T-helper 2 cell treated with Interferon-gamma antibody and Interleukin-4, amounts not matched to agents 5 μg/mL and 100 μg/mL, for 36 hours (primary cell): ENCODE data around the gene PLEKHJ1.
A peak's percentile ranks its signal among the peaks of the same experiment; 100 is the strongest.

ENCODE experiments used
- DNase-seq: peaks from one replicate; pipeline ENCODE4 v3.0.0; 2021; ENCODE audit warnings: low spot score
- H3K27ac Mint-ChIP-seq: one replicate; pipeline ENCODE4 v1.8.0; 2021; ENCODE audit warnings: mild to moderate bottlenecking, mixed read lengths
- H3K27me3 Mint-ChIP-seq: one replicate; pipeline ENCODE4 v1.8.0; 2021; ENCODE audit warnings: low read depth, mixed read lengths
- H3K36me3 Mint-ChIP-seq: one replicate; pipeline ENCODE4 v1.8.0; 2021; ENCODE audit warnings: low read depth, mixed read lengths
- H3K4me1 Mint-ChIP-seq: one replicate; pipeline ENCODE4 v1.8.0; 2021; ENCODE audit warnings: low read depth, mixed read lengths
- H3K4me3 Mint-ChIP-seq: one replicate; pipeline ENCODE4 v1.8.0; 2022; ENCODE audit warnings: mild to moderate bottlenecking, moderate library complexity, mixed read lengths
- H3K9me3 Mint-ChIP-seq: one replicate; pipeline ENCODE4 v1.8.0; 2021; ENCODE audit warnings: mixed read lengths

PLEKHJ1 gene

DNA sequence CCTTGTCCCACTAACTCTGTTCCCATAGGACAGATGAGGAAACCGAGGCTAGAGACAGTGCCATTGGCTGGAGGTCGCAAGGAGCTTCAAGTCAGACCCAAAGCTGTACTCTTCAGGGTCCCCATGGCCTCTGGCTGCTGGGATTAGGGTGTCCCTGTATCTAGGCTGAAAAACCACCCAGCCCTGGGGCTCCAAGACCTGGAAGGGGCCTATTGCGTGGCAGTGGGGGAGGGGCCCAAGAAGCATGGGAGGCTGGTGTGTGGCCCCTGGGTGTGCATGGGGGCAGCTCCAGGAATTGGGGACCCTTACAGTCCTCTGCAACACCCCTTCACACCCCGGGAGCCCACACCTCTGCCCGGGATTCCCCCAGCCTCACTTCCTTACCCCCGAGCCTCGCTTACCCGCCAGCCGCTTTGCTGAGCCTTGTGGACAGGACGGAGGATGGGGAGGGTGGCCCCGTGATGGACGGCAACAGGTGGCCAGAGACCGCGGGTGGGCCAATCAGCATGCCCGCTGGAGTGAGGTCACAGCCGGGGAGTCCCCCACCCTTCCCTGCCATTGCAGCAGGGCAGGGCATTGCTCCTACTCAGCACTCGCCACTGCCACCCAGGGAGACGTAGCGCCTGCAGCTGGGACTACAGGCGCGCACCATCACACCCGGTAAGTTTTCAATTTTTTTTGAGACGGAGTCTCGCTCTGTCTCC is 20.0 kb upstream of the PLEKHJ1 start, which contains the start of gene JSRP1:
TSS of gene JSRP1 (minus strand) at position 436 of the 704 bp plus-strand sequence. CDS start 1,103 bp downstream, outside the sequence.
- no peak for DNase-seq
- peaks cover 15% of the 10 kb centered on the region for H3K27me3 Mint-ChIP-seq
- peaks cover 19% of the 10 kb centered on the region for H3K4me1 Mint-ChIP-seq
- no peak within 1 kb of the TSS for H3K4me3 Mint-ChIP-seq
- peak within 1 kb of the TSS; percentile 85 for H3K27ac Mint-ChIP-seq
- H3K9me3 Mint-ChIP-seq: no peaks in the 10 kb centered on the region
- no peaks in the 10 kb centered on the region for H3K36me3 Mint-ChIP-seq

DNA sequence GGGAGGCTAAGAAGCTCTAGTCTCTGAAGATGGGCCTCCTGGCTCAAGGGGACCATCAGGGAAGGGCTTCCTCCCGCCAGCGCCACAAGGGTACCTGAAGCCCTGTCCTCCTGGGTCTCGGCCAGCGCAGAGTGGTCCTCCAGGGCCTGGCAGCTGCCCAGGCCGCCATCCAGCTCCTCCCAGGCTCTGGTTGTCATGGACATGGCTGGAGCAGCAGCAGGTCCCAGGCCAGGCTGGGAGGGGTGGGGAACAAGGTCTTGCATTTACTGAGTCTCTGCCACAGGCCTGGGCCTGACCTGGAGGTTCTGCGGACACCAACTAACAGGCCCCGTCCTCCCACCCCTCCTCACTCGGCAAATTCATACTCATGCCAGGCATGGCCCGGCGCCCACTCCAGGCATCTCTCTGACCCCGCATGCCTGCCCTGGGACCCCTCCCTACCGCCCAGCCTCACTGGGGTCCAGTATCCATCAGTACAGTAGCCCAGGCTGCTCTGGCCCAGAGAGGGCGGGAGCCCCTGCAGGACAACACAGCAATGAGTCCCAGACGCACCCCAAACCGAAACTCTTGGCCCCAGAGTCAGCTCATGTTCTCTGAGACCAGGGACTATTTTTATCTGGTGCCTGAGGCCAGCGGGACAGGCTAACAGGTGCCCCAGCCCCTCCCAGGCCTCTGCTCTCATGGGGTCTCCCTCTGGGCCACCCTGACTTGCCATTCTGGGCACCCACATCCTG is 19.1 kb upstream of the PLEKHJ1 start:
- Mint-ChIP-seq H3K9me3 (no peaks in the 10 kb centered on the region), H3K36me3 (no peaks in the 10 kb centered on the region), H3K27ac (no peak overlapping the region), H3K4me1 (peaks cover 16% of the 10 kb centered on the region), H3K4me3 (no peak overlapping the region), H3K27me3 (peaks cover 15% of the 10 kb centered on the region)
- no peak for DNase-seq

DNA sequence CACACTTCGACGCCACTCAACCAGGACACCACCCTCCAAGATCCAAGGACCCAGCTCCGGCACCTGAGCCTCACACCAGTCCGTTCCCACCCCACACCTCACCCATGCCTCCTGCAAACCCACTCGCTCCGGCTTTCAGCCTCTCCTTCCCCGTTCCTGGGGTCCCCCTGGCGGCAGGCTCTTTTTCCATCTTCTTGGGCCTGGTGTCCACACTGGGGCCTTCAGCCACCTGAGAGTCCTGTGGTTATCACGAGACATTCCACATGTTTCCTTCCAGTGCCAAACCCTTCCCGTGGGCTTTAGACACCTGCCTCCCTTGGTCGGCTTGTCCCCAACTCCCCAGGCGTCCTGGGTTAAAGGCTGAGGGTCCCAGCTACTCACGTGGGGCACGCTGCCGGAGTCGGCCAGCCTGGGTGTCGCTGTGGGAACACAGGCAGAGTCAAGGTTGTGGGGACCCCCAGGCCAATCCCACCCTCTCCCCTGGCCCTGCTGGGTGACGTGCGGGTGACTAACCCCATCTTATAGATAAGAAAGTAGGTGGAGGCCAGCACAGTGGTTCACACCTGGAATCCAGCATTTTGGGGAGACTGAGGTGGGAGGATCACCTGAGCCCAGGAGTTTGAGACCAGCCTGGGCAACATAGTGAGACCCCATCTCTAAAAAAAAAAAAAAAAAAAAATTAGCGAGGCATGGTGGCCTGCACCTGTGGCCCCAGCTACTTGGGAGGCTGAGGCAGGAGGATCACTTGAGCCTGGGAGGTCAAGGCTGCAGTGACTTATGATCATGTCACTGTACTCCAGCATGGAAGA is 18.1 kb upstream of the PLEKHJ1 start:
- no peak overlapping the region for H3K27ac Mint-ChIP-seq
- H3K36me3 Mint-ChIP-seq: peaks cover 2% of the 10 kb centered on the region
- peaks cover 18% of the 10 kb centered on the region for H3K27me3 Mint-ChIP-seq
- peak overlapping the region; percentile 40 for H3K4me3 Mint-ChIP-seq
- H3K9me3 Mint-ChIP-seq: no peaks in the 10 kb centered on the region
- H3K4me1 Mint-ChIP-seq: peaks cover 10% of the 10 kb centered on the region
- no peak for DNase-seq

DNA sequence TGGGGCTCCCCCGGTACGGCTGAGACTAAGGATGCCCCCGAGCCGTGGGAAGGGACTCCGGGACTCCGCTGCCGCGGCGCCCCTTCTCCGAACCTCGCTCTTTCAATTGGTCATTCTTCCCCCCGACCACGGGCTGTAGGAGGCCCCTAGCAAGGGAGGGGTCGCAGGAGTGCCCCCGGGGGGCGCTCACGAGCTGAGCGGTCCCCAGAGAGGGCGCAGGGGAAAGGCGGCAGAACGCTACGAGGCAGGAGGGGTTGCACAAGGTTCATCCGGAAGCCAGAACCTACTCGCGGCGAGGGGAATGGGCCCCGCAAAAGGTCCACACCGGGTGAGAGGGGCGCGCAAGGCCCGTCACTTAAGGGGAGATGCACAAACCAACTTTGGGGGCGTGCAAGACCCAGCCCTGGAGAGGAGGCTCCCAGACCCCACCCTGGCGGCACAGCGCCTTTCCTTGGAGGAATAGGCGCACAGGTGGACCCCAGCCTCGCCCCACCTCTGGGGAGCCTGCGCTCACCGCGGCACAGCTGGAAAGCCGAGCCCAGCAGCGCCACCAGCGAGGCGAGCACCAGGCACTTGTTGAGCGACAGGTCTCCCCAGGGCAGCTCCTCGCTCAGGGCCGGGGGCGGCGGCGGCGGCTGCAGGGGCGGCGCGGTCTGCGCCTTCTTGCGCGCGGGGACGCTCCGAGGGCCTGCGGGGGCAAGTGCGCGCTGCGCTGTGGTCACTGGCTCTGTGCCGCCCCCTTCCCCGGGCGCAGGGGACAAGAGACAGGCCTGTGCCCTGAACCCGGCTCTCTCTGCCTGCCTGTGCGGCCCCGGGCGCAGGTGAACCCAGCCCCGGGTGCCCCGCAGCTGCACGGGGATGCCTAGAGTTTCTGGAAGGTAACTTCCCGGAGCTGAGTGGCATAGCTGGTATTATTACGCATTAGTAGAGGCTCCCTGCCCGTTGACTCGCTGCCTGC is 17.3 kb upstream of the PLEKHJ1 start:
- H3K27ac Mint-ChIP-seq: no peak overlapping the region
- peaks cover 4% of the 10 kb centered on the region for H3K4me1 Mint-ChIP-seq
- peaks cover 18% of the 10 kb centered on the region for H3K27me3 Mint-ChIP-seq
- peak overlapping the region; percentile 32 for H3K4me3 Mint-ChIP-seq
- peaks cover 4% of the 10 kb centered on the region for H3K36me3 Mint-ChIP-seq
- DNase-seq: no peak
- no peaks in the 10 kb centered on the region for H3K9me3 Mint-ChIP-seq

DNA sequence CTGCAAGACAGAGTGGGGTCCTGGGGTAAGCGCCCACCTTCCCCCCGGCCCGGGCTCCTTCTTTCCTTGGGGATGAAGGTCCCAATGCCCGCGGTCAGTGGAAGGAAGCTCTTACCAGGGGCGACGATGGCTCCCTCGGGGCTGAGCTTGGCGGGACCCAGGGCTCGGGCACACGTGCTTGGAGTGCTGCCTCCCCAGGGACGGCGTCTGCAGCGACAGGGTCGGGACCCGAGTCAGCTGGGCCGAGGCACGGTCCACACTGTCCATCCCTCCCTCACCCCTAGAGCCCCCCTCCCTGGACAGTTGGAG is 16.6 kb upstream of the PLEKHJ1 start:
- H3K27me3 Mint-ChIP-seq: peaks cover 18% of the 10 kb centered on the region
- H3K36me3 Mint-ChIP-seq: peaks cover 5% of the 10 kb centered on the region
- no peaks in the 10 kb centered on the region for H3K4me1 Mint-ChIP-seq
- H3K9me3 Mint-ChIP-seq: no peaks in the 10 kb centered on the region
- DNase-seq: no peak
- H3K27ac Mint-ChIP-seq: no peak overlapping the region
- peak overlapping the region; percentile 32 for H3K4me3 Mint-ChIP-seq

DNA sequence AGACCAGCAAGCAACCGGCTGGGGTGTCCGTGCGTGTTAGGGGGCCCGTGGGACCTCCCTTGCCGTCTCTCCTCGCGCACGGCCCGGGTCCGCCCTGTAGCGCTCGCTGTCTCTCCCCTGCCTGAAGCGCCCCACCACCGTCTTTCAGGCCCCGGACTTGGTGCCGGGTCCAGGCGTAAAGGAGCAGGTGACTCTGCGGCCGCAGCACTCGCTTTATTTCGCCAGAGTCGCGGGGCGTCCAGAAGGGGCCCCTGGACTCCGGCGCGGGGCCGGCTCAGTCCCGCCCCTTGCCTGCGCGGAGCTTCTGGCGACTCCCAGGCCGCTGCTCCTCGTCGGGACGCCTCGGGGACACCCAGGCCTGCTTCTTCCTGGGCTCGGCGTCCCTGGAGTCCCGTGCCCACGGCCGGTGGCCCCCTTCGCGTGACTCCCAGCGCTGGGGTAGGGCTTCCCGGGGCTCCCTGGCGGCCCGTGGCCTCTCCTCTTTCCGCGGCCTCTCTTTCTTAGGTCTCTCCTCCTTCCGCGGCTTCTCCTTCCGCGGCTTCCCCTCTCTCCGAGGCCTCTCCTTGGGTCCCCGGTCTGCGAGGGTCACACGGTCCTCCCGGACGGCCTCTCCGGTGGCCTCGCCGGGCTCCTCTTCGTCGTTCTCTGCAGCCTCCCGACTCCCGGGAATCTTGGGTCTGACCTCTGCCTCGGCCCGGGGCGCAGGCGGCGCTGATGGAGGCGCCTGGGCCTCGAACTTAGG is 16.1 kb upstream of the PLEKHJ1 start:
- Mint-ChIP-seq H3K27ac (no peak overlapping the region), H3K4me1 (no peaks in the 10 kb centered on the region), H3K9me3 (no peaks in the 10 kb centered on the region)

DNA sequence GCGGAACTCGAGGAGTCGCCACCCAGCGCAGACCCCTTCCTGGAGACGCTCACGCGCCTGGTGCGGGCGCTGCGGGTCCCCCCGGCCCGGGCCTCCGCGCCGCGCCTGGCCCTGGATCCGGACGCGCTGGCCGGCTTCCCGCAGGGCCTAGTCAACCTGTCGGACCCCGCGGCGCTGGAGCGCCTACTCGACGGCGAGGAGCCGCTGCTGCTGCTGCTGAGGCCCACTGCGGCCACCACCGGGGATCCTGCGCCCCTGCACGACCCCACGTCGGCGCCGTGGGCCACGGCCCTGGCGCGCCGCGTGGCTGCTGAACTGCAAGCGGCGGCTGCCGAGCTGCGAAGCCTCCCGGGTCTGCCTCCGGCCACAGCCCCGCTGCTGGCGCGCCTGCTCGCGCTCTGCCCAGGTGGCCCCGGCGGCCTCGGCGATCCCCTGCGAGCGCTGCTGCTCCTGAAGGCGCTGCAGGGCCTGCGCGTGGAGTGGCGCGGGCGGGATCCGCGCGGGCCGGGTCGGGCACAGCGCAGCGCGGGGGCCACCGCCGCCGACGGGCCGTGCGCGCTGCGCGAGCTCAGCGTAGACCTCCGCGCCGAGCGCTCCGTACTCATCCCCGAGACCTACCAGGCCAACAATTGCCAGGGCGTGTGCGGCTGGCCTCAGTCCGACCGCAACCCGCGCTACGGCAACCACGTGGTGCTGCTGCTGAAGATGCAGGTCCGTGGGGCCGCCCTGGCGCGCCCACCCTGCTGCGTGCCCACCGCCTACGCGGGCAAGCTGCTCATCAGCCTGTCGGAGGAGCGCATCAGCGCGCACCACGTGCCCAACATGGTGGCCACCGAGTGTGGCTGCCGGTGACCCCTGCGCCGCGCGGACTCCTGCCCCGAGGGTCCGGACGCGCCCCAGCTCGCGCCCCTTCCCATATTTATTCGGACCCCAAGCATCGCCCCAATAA is 15.3 kb upstream of the PLEKHJ1 start:
- Mint-ChIP-seq H3K27ac (no peak overlapping the region), H3K27me3 (peaks cover 18% of the 10 kb centered on the region), H3K9me3 (no peaks in the 10 kb centered on the region), H3K4me1 (no peaks in the 10 kb centered on the region), H3K4me3 (peak overlapping the region; percentile 32), H3K36me3 (peaks cover 7% of the 10 kb centered on the region)
- no peak for DNase-seq

More for the DNA sequence above, 16.1 kb upstream of the PLEKHJ1 start:
- Mint-ChIP-seq H3K27me3 (peaks cover 18% of the 10 kb centered on the region), H3K4me3 (peak overlapping the region; percentile 32), H3K36me3 (peaks cover 5% of the 10 kb centered on the region)
- DNase-seq: no peak

DNA sequence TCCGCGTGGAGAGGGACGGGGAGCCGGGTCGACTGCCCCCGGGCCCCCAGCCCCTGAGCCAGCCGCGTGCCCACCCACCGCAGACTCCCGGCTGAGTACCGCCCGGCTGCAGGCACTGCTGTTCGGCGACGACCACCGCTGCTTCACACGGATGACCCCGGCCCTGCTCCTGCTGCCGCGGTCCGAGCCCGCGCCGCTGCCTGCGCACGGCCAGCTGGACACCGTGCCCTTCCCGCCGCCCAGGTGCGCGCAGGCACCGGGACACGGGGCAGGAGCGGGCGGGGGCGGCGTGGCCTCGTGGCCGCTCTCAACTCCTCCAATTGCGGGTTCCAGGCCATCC is 14.6 kb upstream of the PLEKHJ1 start:
- Mint-ChIP-seq H3K4me1 (no peaks in the 10 kb centered on the region), H3K27ac (no peak overlapping the region), H3K36me3 (peaks cover 9% of the 10 kb centered on the region), H3K27me3 (peaks cover 18% of the 10 kb centered on the region), H3K9me3 (no peaks in the 10 kb centered on the region), H3K4me3 (no peak overlapping the region)
- DNase-seq: no peak

DNA sequence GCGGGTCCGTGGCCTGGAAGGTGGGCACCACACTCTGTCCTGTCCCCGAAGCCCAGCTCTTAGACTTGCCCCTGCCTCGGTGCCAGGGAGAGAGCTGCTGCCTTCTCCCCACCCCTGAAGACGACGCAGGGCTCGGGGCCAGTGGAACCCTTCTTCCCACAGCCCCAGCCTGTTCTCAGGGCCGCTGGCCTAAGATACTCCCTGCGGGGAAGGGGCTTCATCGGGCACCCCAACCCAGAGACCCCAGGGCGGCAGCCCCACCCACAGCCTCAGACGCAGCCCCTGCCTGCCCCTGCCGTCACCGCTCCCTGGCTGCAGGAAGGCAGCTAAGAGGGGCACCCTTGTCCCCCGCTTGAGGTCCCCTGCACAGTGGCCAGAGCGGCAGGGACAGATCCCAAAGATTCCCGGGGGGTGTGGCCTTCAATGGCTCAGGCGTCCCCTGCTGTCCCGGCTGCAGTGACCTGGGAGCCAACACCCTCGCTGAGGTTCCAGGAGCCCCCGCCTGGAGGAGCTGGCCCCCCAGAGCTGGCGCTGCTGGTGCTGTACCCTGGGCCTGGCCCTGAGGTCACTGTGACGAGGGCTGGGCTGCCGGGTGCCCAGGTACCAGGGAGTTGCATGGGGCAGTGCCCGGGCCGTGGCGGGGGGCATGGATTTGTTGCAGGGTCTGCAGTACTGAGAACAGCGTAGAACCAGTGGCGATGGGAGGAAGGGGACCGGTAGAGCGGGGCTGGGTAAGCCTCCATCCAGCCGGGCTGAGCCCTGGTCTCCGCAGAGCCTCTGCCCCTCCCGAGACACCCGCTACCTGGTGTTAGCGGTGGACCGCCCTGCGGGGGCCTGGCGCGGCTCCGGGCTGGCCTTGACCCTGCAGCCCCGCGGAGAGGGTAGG is 14.0 kb upstream of the PLEKHJ1 start:
- peaks cover 12% of the 10 kb centered on the region for H3K36me3 Mint-ChIP-seq
- no peaks in the 10 kb centered on the region for H3K9me3 Mint-ChIP-seq
- H3K27me3 Mint-ChIP-seq: peaks cover 18% of the 10 kb centered on the region
- DNase-seq: no peak
- no peak overlapping the region for H3K4me3 Mint-ChIP-seq
- no peaks in the 10 kb centered on the region for H3K4me1 Mint-ChIP-seq
- H3K27ac Mint-ChIP-seq: no peak overlapping the region

DNA sequence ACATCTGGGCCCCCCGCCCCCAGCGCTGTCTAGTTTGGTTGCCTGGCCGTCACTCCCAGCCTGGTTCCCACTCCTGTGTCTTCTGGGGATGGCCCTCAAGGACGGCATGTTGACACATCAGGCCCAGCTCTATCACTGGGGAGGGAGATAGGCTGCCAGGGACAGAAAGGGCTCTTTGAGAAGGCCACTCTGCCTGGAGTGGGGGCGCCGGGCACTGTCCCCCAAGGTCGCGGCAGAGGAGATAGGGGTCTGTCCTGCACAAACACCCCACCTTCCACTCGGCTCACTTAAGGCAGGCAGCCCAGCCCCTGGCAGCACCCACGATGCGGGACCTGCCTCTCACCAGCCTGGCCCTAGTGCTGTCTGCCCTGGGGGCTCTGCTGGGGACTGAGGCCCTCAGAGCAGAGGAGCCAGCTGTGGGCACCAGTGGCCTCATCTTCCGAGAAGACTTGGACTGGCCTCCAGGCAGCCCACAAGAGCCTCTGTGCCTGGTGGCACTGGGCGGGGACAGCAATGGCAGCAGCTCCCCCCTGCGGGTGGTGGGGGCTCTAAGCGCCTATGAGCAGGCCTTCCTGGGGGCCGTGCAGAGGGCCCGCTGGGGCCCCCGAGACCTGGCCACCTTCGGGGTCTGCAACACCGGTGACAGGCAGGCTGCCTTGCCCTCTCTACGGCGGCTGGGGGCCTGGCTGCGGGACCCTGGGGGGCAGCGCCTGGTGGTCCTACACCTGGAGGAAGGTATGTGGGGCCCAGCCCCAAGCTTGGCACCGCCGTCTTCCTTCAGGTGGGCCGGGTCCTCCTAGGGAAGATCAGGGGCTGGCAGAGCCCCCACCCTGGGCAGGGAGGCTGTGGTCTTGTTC is 13.1 kb upstream of the PLEKHJ1 start, which contains the start of gene AMH:
TSS of gene AMH (plus strand) at position 314 of the 857 bp plus-strand sequence. CDS start at position 324, 10 bp downstream.
- no peak for DNase-seq
- peaks cover 19% of the 10 kb centered on the region for H3K36me3 Mint-ChIP-seq
- no peaks in the 10 kb centered on the region for H3K9me3 Mint-ChIP-seq
- H3K4me3 Mint-ChIP-seq: no peak within 1 kb of the TSS
- no peaks in the 10 kb centered on the region for H3K4me1 Mint-ChIP-seq
- H3K27ac Mint-ChIP-seq: no peak within 1 kb of the TSS
- H3K27me3 Mint-ChIP-seq: peaks cover 17% of the 10 kb centered on the region
